ENCODE results near the gene SECTM1.

Gene SECTM1

DNA sequence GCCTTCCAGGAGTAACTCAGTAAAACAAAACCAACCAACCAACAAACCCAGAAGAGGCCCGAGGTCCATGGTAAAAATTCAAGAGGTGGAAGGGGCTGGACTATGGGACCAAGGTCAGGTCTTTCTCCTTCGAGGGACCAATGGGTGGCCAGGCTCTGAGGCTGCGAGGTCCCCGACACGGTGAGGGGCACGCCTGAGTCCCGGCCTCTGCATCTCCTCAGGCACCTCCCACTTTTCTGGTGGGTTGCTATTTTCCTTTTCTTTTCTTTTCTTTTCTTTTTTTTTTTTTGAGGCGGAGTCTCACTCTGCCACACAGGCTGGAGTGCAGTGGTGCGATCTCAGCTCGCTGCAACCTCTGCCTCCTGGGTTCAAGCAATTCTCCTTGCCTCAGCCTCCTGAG is 34.1 kb downstream of the SECTM1 start:
- Histone ChIP-seq H3F3A (ENCODE audit: insufficient read depth) (peaks cover 6% of the 10 kb centered on the region; the same call in 1 of the 2 replicates), H2AFZ (ENCODE audit: low read depth, low read length, severe bottlenecking) (no peak overlapping the region), H3K9ac (ENCODE audit: low read length) (no peak overlapping the region), H3K79me2 (ENCODE audit: insufficient read depth, low read length) (no peaks in the 10 kb centered on the region), H3K27me3 (ENCODE audit: low read length) (no peaks in the 10 kb centered on the region), H3K9me2 (replicated peaks; ENCODE audit: insufficient read depth, low read length) (no peaks in the 10 kb centered on the region), H3K4me3 (ENCODE audit: insufficient read depth, low read length, poor library complexity, severe bottlenecking) (no peak overlapping the region), H3K4me2 (ENCODE audit: low read depth, low read length, poor library complexity, severe bottlenecking) (no peak overlapping the region), H3K9me3 (ENCODE audit: insufficient read depth, low read length) (no peaks in the 10 kb centered on the region), H3K27ac (ENCODE audit: low read depth, low read length) (no peak overlapping the region), H3K36me3 (ENCODE audit: low read length) (no peaks in the 10 kb centered on the region), H4K20me1 (ENCODE audit: low read depth, low read length) (no peaks in the 10 kb centered on the region)
- no peak for TF ChIP-seq EZH2phosphoT487 (conservative IDR thresholded peaks at IDR 0.05; ENCODE audit: low read length)
- TF ChIP-seq, protein P1, sequence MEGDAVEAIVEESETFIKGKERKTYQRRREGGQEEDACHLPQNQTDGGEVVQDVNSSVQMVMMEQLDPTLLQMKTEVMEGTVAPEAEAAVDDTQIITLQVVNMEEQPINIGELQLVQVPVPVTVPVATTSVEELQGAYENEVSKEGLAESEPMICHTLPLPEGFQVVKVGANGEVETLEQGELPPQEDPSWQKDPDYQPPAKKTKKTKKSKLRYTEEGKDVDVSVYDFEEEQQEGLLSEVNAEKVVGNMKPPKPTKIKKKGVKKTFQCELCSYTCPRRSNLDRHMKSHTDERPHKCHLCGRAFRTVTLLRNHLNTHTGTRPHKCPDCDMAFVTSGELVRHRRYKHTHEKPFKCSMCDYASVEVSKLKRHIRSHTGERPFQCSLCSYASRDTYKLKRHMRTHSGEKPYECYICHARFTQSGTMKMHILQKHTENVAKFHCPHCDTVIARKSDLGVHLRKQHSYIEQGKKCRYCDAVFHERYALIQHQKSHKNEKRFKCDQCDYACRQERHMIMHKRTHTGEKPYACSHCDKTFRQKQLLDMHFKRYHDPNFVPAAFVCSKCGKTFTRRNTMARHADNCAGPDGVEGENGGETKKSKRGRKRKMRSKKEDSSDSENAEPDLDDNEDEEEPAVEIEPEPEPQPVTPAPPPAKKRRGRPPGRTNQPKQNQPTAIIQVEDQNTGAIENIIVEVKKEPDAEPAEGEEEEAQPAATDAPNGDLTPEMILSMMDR (IDR thresholded peaks at IDR 0.05; ENCODE audit: insufficient read depth, low read length, poor library complexity, severe bottlenecking), result no peak

DNA sequence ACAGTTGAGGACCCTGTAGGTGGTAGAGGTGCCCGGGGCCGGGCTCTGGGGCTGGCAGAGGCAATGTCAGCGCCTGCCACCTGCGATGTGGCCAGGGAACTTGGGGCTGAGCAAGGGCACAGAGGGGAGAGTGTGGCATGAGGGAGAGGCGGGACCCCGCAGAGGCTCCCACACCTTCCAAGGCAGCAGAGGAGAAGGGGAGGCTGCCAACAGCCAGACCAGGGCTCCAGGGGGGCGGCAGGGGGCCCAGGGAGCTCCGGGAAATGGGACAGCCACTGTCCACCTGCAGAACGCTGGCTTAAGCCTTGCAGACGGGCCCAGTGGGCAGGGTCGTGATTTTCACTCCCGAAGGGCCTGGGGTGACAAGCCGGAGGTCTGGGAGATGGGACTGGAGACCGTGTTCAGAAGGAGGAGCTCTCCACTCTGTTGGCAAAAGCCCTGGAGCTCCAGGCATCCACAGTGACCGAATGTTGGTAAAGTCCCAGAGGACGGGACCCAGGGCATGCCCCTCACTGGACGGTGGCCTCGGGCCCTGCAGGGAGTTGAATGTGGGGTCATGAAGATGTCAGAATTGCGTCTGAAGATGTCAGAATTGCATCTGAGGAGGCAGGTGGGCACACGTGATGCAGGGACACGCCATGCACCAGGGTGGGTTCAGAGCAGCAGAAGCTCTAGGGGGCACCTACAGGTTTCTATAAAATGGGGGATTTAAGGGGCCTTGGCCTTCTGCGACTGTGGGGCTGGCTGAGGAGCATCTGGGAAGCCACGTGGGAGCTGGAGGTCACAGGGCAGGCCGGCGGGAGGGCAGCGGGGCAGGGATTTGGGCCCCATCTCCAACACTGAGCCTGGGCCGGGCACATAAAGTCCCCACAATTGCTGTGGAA is 34.8 kb downstream of the SECTM1 start:
- Histone ChIP-seq H3K4me2 (ENCODE audit: low read depth, low read length, poor library complexity, severe bottlenecking) (peak overlapping the region; percentile 77), H3K9ac (ENCODE audit: low read length) (peak overlapping the region; percentile 61), H3K4me3 (ENCODE audit: insufficient read depth, low read length, poor library complexity, severe bottlenecking) (no peak overlapping the region), H4K20me1 (ENCODE audit: low read depth, low read length) (no peaks in the 10 kb centered on the region), H3K9me3 (ENCODE audit: insufficient read depth, low read length) (no peaks in the 10 kb centered on the region), H3K9me2 (replicated peaks; ENCODE audit: insufficient read depth, low read length) (no peaks in the 10 kb centered on the region), H2AFZ (ENCODE audit: low read depth, low read length, severe bottlenecking) (peak overlapping the region; percentile 79), H3K27me3 (ENCODE audit: low read length) (no peaks in the 10 kb centered on the region), H3F3A (ENCODE audit: insufficient read depth) (peaks cover 12% of the 10 kb centered on the region), H3K27ac (ENCODE audit: low read depth, low read length) (no peak overlapping the region), H3K79me2 (ENCODE audit: insufficient read depth, low read length) (no peaks in the 10 kb centered on the region), H3K36me3 (ENCODE audit: low read length) (no peaks in the 10 kb centered on the region)
- TF ChIP-seq EZH2phosphoT487 (conservative IDR thresholded peaks at IDR 0.05; ENCODE audit: low read length), result no peak
- TF ChIP-seq, protein P1 (IDR thresholded peaks at IDR 0.05; ENCODE audit: insufficient read depth, low read length, poor library complexity, severe bottlenecking), result no peak

DNA sequence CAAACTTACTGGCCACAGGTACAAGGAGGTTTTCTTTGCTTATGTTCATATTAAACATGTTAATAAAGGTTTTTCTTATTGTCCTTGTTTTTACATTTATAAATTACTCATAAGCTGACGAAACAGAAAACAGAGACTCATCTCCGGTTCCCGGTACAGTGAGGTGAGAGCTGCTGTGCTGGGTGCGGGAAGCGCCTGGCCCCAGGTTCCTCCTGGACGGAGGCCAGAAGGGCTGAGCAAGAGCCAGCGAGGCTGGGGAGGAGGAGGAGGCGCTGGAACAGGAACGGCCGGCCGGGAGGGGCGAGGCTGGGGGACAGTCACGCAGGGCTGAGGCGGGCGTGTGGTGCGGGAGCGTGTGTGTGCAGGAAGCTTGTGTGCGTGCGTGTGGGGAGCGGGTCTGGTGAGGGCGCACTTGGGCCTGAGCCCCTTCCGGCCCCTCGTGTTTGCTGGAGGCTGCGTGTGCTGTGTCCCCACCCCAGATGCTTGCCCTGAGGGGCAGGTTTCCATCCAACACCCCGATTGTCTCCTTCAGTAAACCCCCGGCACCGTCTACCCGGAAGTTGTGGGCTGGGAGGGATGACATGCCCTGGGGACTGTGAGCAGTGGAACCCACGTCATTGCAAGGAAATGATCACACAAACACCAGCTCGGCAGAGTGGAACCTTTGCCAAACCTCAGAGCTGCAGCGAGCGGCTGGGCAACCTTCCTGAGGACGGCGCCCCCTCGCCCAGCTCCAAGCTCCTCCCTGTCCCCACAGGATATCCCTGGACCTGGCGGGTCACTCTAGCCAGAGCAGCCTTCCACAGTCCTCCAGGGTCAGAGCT is 35.6 kb downstream of the SECTM1 start:
- Histone ChIP-seq H3K4me2 (ENCODE audit: low read depth, low read length, poor library complexity, severe bottlenecking) (peak overlapping the region; percentile 77), H4K20me1 (ENCODE audit: low read depth, low read length) (no peaks in the 10 kb centered on the region), H3K9ac (ENCODE audit: low read length) (peak overlapping the region; percentile 61), H3F3A (ENCODE audit: insufficient read depth) (peaks cover 16% of the 10 kb centered on the region), H3K4me3 (ENCODE audit: insufficient read depth, low read length, poor library complexity, severe bottlenecking) (peak overlapping the region; percentile 54), H3K79me2 (ENCODE audit: insufficient read depth, low read length) (no peaks in the 10 kb centered on the region), H3K27ac (ENCODE audit: low read depth, low read length) (no peak overlapping the region), H2AFZ (ENCODE audit: low read depth, low read length, severe bottlenecking) (peak overlapping the region; percentile 79), H3K9me2 (replicated peaks; ENCODE audit: insufficient read depth, low read length) (no peaks in the 10 kb centered on the region), H3K9me3 (ENCODE audit: insufficient read depth, low read length) (no peaks in the 10 kb centered on the region), H3K36me3 (ENCODE audit: low read length) (no peaks in the 10 kb centered on the region), H3K27me3 (ENCODE audit: low read length) (no peaks in the 10 kb centered on the region)
- TF ChIP-seq EZH2phosphoT487 (conservative IDR thresholded peaks at IDR 0.05; ENCODE audit: low read length), result no peak
- TF ChIP-seq, protein P1 (IDR thresholded peaks at IDR 0.05; ENCODE audit: insufficient read depth, low read length, poor library complexity, severe bottlenecking), result no peak
